IMR-90 (cell line): ENCODE results near the gene PCSK5. TPM values are rescaled to one million over a fixed set of nuclear protein-coding genes. Genes with fewer than 3 reads are reported as not detected.

Experiments used
- ATAC-seq: fragments of 200-7000 bp; cut with Tn5 transposase; 2 replicates; pipeline ENCODE4 v1.9.1; 2020; ENCODE audit warnings: low read depth, mild to moderate bottlenecking, moderate library complexity
- BruUV-seq: library from RNA; stranded (reverse); fragments of 400-500 nt; replicated peaks from 2 replicates; lab custom pipeline; 2021; lab: Mats Ljungman, UMichigan
- CTCF ChIA-PET: fragments of 300-600 bp; formaldehyde crosslinking; extraction: SDS; loops from one replicate; lab custom pipeline; 2021; ENCODE audit warnings: antibody characterized with exemption; lab: Yijun Ruan, JAX
- POLR2A ChIA-PET: fragments of 300-600 bp; sonication (Branson Sonifier 250); formaldehyde crosslinking; loops from one replicate; lab custom pipeline; 2022; ENCODE audit warnings: antibody characterized with exemption; ENCODE audit not compliant: unreplicated experiment; lab: Charles Lee
- DNase-seq: peaks from one replicate; pipeline ENCODE4 v3.0.0; 2013
- H2AFZ ChIP-seq: replicated peaks from 2 replicates; pipeline ENCODE3; 2013; ENCODE audit warnings: low read length, mild to moderate bottlenecking; ENCODE audit not compliant: poor library complexity
- H2AK5ac ChIP-seq: 2 replicates; pipeline ENCODE4 v1.6.1; 2013; ENCODE audit warnings: low read depth, low read length, inconsistent platforms
- H2AK9ac ChIP-seq: replicated peaks from 2 replicates; pipeline ENCODE3; 2013; ENCODE audit warnings: mild to moderate bottlenecking, low read depth, low read length, moderate library complexity; ENCODE audit not compliant: poor library complexity
- H2BK120ac ChIP-seq: 2 replicates; pipeline ENCODE4 v1.6.1; 2013; ENCODE audit warnings: low read depth, low read length, inconsistent platforms
- H2BK15ac ChIP-seq: 3 replicates; pipeline ENCODE4 v1.6.1; 2013; ENCODE audit warnings: low read depth, low read length, inconsistent platforms
- H2BK20ac ChIP-seq: 2 replicates; pipeline ENCODE4 v1.6.1; 2013; ENCODE audit warnings: low read depth, mild to moderate bottlenecking, inconsistent platforms, low read length, moderate library complexity
- H2BK5ac ChIP-seq: 2 replicates; pipeline ENCODE4 v1.6.1; 2013; ENCODE audit warnings: mild to moderate bottlenecking, low read depth, low read length, inconsistent platforms; ENCODE audit not compliant: poor library complexity, severe bottlenecking
- H3K14ac ChIP-seq: replicated peaks from 2 replicates; pipeline ENCODE4 v1.6.1; 2013; ENCODE audit warnings: low read depth, low read length, inconsistent platforms
- H3K18ac ChIP-seq: 2 replicates; pipeline ENCODE4 v1.6.1; 2013; ENCODE audit warnings: low read depth, low read length, control low read depth
- H3K23ac ChIP-seq: 2 replicates; pipeline ENCODE4 v1.6.1; 2013; ENCODE audit warnings: low read depth, low read length, inconsistent platforms
- H3K27ac ChIP-seq: 2 replicates; pipeline ENCODE4 v1.5.1; 2013; ENCODE audit warnings: mild to moderate bottlenecking, control low read depth, low read length; ENCODE audit not compliant: insufficient read depth
- H3K27me3 ChIP-seq: 2 replicates; pipeline ENCODE4 v1.6.1; 2013; ENCODE audit warnings: low read length; ENCODE audit not compliant: control insufficient read depth, insufficient read depth
- H3K36me3 ChIP-seq: 2 replicates; pipeline ENCODE4 v1.6.1; 2013; ENCODE audit warnings: low read length, mixed read lengths; ENCODE audit not compliant: control insufficient read depth, insufficient read depth
- H3K4ac ChIP-seq: 2 replicates; pipeline ENCODE4 v1.6.1; 2013; ENCODE audit warnings: low read depth, low read length, inconsistent platforms
- H3K4me1 ChIP-seq: 2 replicates; pipeline ENCODE4 v1.6.1; 2013; ENCODE audit warnings: low read length, mixed read lengths; ENCODE audit not compliant: control insufficient read depth, insufficient read depth
- H3K4me2 ChIP-seq: 2 replicates; pipeline ENCODE4 v1.6.1; 2013; ENCODE audit warnings: low read depth, mild to moderate bottlenecking, control low read depth, low read length, moderate library complexity
- H3K4me3 ChIP-seq: 2 replicates; pipeline ENCODE4 v1.5.1; 2013; ENCODE audit warnings: low read depth, mild to moderate bottlenecking, control low read depth, low read length, moderate library complexity; ENCODE audit not compliant: insufficient read depth
- H3K56ac ChIP-seq: 2 replicates; pipeline ENCODE4 v1.6.1; 2013; ENCODE audit warnings: low read length, inconsistent platforms; ENCODE audit not compliant: insufficient read depth; ENCODE audit errors: extremely low read depth
- H3K79me1 ChIP-seq, 2 experiments: 2 replicates each; pipeline ENCODE4 v1.6.1; 2013; ENCODE audit warnings: low read length in 2 of 2, inconsistent platforms in 1 of 2, low read depth in 1 of 2
- H3K9ac ChIP-seq: 2 replicates; pipeline ENCODE4 v1.6.1; 2013; ENCODE audit warnings: low read depth, low read length, control low read depth
- H3K9me1 ChIP-seq: 2 replicates; pipeline ENCODE4 v1.6.1; 2013; ENCODE audit warnings: low read length, inconsistent platforms; ENCODE audit not compliant: insufficient read depth
- H3K9me3 ChIP-seq: 2 replicates; pipeline ENCODE4 v1.6.1; 2013; ENCODE audit warnings: low read length; ENCODE audit not compliant: control insufficient read depth, insufficient read depth
- H4K20me1 ChIP-seq: 2 replicates; pipeline ENCODE4 v1.6.1; 2013; ENCODE audit warnings: low read length, inconsistent platforms; ENCODE audit not compliant: insufficient read depth
- H4K5ac ChIP-seq: 2 replicates; pipeline ENCODE4 v1.6.1; 2013; ENCODE audit warnings: mild to moderate bottlenecking, low read depth, low read length, control low read depth
- H4K8ac ChIP-seq, 2 experiments: 2 replicates each; pipeline ENCODE4 v1.6.1; 2013; ENCODE audit warnings: low read depth in 2 of 2, low read length in 2 of 2, control low read depth in 1 of 2, inconsistent platforms in 1 of 2
- H4K91ac ChIP-seq: 2 replicates; pipeline ENCODE4 v1.6.1; 2013; ENCODE audit warnings: low read depth, low read length, inconsistent platforms; ENCODE audit not compliant: insufficient read depth
- CHD1 ChIP-seq: IDR thresholded peaks from 2 replicates; pipeline ENCODE4 v1.6.1; 2012; ENCODE audit warnings: low read depth, low read length, improper control_type of control experiment
- CTCF ChIP-seq: conservative IDR thresholded peaks from 2 replicates; pipeline ENCODE4 v1.5.1; 2012; ENCODE audit warnings: mild to moderate bottlenecking, low read depth, low read length, improper control_type of control experiment
- ELK1 ChIP-seq: fragments of 150-350 bp; IDR thresholded peaks from 2 replicates; pipeline ENCODE4 v1.6.1; 2016; ENCODE audit warnings: low read depth, mild to moderate bottlenecking, low read length, moderate library complexity, borderline replicate concordance
- FOS ChIP-seq: fragments of 150-350 bp; IDR thresholded peaks from 2 replicates; pipeline ENCODE4 v1.6.1; 2016; ENCODE audit warnings: low read depth, low read length
- NFE2L2 ChIP-seq: fragments of 150-350 bp; IDR thresholded peaks from 2 replicates; pipeline ENCODE4 v1.6.1; 2016; ENCODE audit warnings: low read depth, mild to moderate bottlenecking, low read length
- RFX5 ChIP-seq: IDR thresholded peaks from 2 replicates; pipeline ENCODE4 v1.8.0; 2012; ENCODE audit warnings: low read depth, mild to moderate bottlenecking, low read length, moderate library complexity
- USF2 ChIP-seq: fragments of 150-350 bp; IDR thresholded peaks from 2 replicates; pipeline ENCODE4 v1.6.1; 2017; ENCODE audit warnings: mild to moderate bottlenecking, antibody characterized with exemption, low read length, low read depth
- dilution Hi-C: fragments of 300-500 bp; cut with HindIII; formaldehyde crosslinking; loops from one replicate; pipeline ENCODE4 v1.14.3; 2018; ENCODE audit warnings: low sequenced_read_pairs; ENCODE audit not compliant: unreplicated experiment
- in situ Hi-C: fragments of 300-500 bp; cut with MboI; formaldehyde crosslinking; loops from 3 replicates; pipeline ENCODE4 v1.14.3; 2019; ENCODE audit warnings: low sequenced_read_pairs, inconsistent platforms, mixed read lengths
- intact Hi-C: fragments of 100-400 bp; cut with micrococcal nuclease; formaldehyde crosslinking; loops from 2 replicates; pipeline ENCODE4 v1.10.0; 2022
- polyA plus RNA-seq, 3 experiments: library from polyadenylated mRNA; depleted of rRNA; stranded (reverse); fragments of >200 nt; gene quantifications; 2 replicates each; pipeline ENCODE4 v1.2.3, GENCODE V29; 2012; ENCODE audit warnings: low replicate concordance in 1 of 3
- total RNA-seq: library from RNA; depleted of rRNA; stranded (reverse); fragments of >200 nt; gene quantifications from 2 replicates; pipeline ENCODE4 v1.2.3, GENCODE V29; 2012

The PCSK5 gene
- total and polyA plus RNA-seq, 2 of the 4 experiments (the other 2 are of a cell fraction), result 1.5 to 3.0 TPM

GRCh38 chr9:75904364-75904763 lies 13.9 kb downstream of the PCSK5 start:
- ATAC-seq (no peak), DNase-seq (no peak)
- Histone ChIP-seq H2BK5ac (no peak overlapping the region), H4K20me1 (no peaks in the 10 kb centered on the region), H2AFZ (no peak overlapping the region), H2BK20ac (no peak overlapping the region), H3K36me3 (no peaks in the 10 kb centered on the region), H3K9me1 (no peaks in the 10 kb centered on the region), H2BK15ac (no peak overlapping the region), H3K9me3 (no peaks in the 10 kb centered on the region), H2AK9ac (no peak overlapping the region), H4K5ac (no peak overlapping the region), H3K4ac (no peak overlapping the region), H3K4me2 (no peak overlapping the region), H2AK5ac (no peak overlapping the region), H3K27me3 (no peaks in the 10 kb centered on the region), H2BK120ac (no peak overlapping the region), H3K9ac (no peak overlapping the region), H3K4me3 (no peak overlapping the region), H3K23ac (no peak overlapping the region), H3K79me1 (no peaks in the 10 kb centered on the region; a peak in 1 of 4 replicates), H4K91ac (no peak overlapping the region), H3K27ac (no peak overlapping the region), H3K14ac (no peak overlapping the region), H4K8ac (no peak overlapping the region), H3K4me1 (no peaks in the 10 kb centered on the region), H3K18ac (no peak overlapping the region), H3K56ac (no peak overlapping the region)
- BruUV-seq, result no TSS peak
- POLR2A ChIA-PET, result no interaction called here
- dilution Hi-C loops, result no loop called here
- intact Hi-C loops, result loop anchor here (5.0 kb wide), 1 partner anchor 48 kb away; no protein-coding TSS in a partner anchor
- in situ Hi-C loops, result no loop called here
- TF ChIP-seq NFE2L2 (no peak), USF2 (no peak), ELK1 (no peak), CTCF (no peak), FOS (no peak), CHD1 (no peak), RFX5 (no peak)
- CTCF ChIA-PET, result interaction anchor here (0.6 kb wide), 1 partner anchor 9 kb away, joined by 3 read pairs; no protein-coding TSS in a partner anchor
